A673 (cell line): ENCODE measurements around the gene EIF3F.

ENCODE experiments used
- CTCF ChIP-seq: fragments of 300-800, 200-600 bp; sonication (generic); conservative IDR thresholded peaks from 2 replicates; pipeline ENCODE4 v1.5.1; 2017; ENCODE audit warnings: low read depth, mild to moderate bottlenecking, antibody characterized with exemption, low read length, moderate library complexity, mixed read lengths
- EZH2 ChIP-seq: fragments of 200-600 bp; sonication (generic); IDR thresholded peaks from 2 replicates; pipeline ENCODE4 v1.6.1; 2017; ENCODE audit warnings: borderline replicate concordance, low read depth, mild to moderate bottlenecking, mixed read lengths, antibody characterized with exemption, low read length; ENCODE audit not compliant: poor library complexity, severe bottlenecking

GRCh38 chr11:7982582-7983119 is 4.5 kb upstream of the EIF3F start:
- TF ChIP-seq CTCF (no peak), EZH2 (no peak)
